ENCODE measurements around the gene MUC5AC.
"Not testable (repeated sequence)": the region's sequence is repeated elsewhere in the genome, so short reads cannot be mapped to it uniquely, and the experiment has no call there.

Gene MUC5AC

GRCh38 chr11:1157645-1158591 is at the start of gene MUC5AC:
MUC5AC (plus strand) TSS chr11:1157953; CDS start chr11:1158000, 47 bp downstream.
- no peak for DNase-seq

- DNase-seq = no peak
These were observed 49.4 kb upstream of the MUC5AC start for GRCh38 chr11:1108246-1108900.

- no peak for DNase-seq
These were observed 48.4 kb upstream of the MUC5AC start for GRCh38 chr11:1109101-1109917.

- DNase-seq = no peak
These were observed 47.6 kb upstream of the MUC5AC start for GRCh38 chr11:1109918-1110705.

- DNase-seq = no peak
These were observed 46.1 kb upstream of the MUC5AC start for GRCh38 chr11:1111545-1112212.

- DNase-seq = no peak
These were observed 45.2 kb upstream of the MUC5AC start for GRCh38 chr11:1112351-1113191.

- no peak for DNase-seq
These were observed 44.1 kb upstream of the MUC5AC start for GRCh38 chr11:1113405-1114201.

- not testable (repeated sequence) for DNase-seq
These were observed 42.5 kb upstream of the MUC5AC start for GRCh38 chr11:1115292-1115691.

- DNase-seq = no peak
These were observed 41.6 kb upstream of the MUC5AC start for GRCh38 chr11:1116104-1116503.

- no peak for DNase-seq
These were observed 40.9 kb upstream of the MUC5AC start for GRCh38 chr11:1116666-1117390.

GRCh38 chr11:1117992-1118391 is 39.8 kb upstream of the MUC5AC start:
- DNase-seq = no peak

- DNase-seq = no peak
These were observed 38.8 kb upstream of the MUC5AC start for GRCh38 chr11:1118755-1119603.

GRCh38 chr11:1119604-1120146 is 38.1 kb upstream of the MUC5AC start:
- DNase-seq = no peak

GRCh38 chr11:1120532-1121330 is 37.0 kb upstream of the MUC5AC start:
- no peak for DNase-seq

GRCh38 chr11:1121331-1121812 is 36.4 kb upstream of the MUC5AC start:
- no peak for DNase-seq

Measured in nucleus accumbens (tissue), 56 donors.